HFFc6 (cell line): ENCODE results near the gene SNAP47. TPM values are rescaled to one million over a fixed set of nuclear protein-coding genes. Genes with fewer than 3 reads are reported as not detected.

Experiments
- DNase-seq: peaks from one replicate; pipeline ENCODE4 v3.0.0-alpha.2; 2018
- H3K27ac Mint-ChIP-seq: 2 replicates; pipeline ENCODE4 v1.8.0; 2020; ENCODE audit warnings: mild to moderate bottlenecking, mixed read lengths
- H3K27me3 Mint-ChIP-seq: 2 replicates; pipeline ENCODE4 v1.8.0; 2021; ENCODE audit warnings: mild to moderate bottlenecking, moderate library complexity, mixed read lengths; ENCODE audit not compliant: insufficient read depth
- H3K36me3 Mint-ChIP-seq: 2 replicates; pipeline ENCODE4 v1.8.0; 2021; ENCODE audit warnings: low read depth, mixed read lengths
- H3K4me1 Mint-ChIP-seq: 2 replicates; pipeline ENCODE4 v1.8.0; 2020; ENCODE audit warnings: low read depth, mixed read lengths
- H3K4me3 Mint-ChIP-seq: 2 replicates; pipeline ENCODE4 v1.8.0; 2020; ENCODE audit warnings: mild to moderate bottlenecking, moderate library complexity, mixed read lengths
- H3K9me3 Mint-ChIP-seq: 2 replicates; pipeline ENCODE4 v1.8.0; 2020; ENCODE audit warnings: mild to moderate bottlenecking, mixed read lengths
- total RNA-seq, 6 experiments: library from RNA; stranded (reverse); fragmentation: NEBNext Ultra II Directional; extraction: Animal tissue kit (Norgen Biotek cat#: 25700); gene quantifications; 2 replicates in 1 of 6; 3 replicates in 5 of 6; pipeline ENCODE4 v1.2.3, GENCODE V29; 2021
- TF ChIP-seq, protein P1 (sequence below): fragments of 200-600 bp; sonication (generic); IDR thresholded peaks from 2 replicates; pipeline ENCODE4 v1.5.0; 2021; ENCODE audit warnings: antibody characterized with exemption, mild to moderate bottlenecking

SNAP47 gene
- total RNA-seq, 6 experiments from 2014 or later, result 27.0 to 31.2 (median 30.4) TPM

DNA sequence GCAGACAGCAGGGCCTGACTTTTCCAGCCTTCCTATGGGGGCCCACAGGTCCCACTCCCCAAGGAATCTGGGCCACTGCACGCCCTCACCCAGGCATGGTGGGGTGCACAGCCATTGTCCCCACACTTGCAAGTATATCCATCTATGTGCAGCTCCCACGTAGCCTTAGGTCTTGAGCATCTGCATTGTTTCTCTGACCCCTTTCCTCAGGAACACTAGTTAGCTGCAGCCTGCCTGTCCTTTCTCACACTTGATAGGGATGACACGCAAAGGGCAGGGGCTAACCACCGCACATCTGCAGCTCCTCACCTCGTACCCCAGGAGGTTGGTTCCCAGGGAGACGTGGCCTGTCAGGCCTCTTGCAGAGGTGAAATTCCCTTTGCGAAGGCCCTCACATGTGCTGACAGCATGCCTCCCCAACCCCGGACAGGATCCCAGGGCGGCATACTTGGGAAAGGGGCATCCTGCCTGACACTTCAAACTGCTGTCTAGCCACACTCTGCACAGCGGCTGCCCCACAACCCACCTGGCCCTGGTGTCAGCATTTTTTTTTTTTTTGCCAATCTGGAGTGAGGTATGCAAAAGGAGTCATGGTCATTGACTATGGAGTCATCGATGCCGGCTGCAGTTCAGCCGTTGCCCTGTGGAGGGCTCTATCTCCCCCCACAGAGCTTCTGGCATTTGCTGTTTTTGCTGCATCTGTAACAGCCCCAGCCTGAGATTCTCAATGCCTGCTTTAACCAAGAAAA, 5.2 kb upstream of the SNAP47 start:
- TF ChIP-seq, protein P1, sequence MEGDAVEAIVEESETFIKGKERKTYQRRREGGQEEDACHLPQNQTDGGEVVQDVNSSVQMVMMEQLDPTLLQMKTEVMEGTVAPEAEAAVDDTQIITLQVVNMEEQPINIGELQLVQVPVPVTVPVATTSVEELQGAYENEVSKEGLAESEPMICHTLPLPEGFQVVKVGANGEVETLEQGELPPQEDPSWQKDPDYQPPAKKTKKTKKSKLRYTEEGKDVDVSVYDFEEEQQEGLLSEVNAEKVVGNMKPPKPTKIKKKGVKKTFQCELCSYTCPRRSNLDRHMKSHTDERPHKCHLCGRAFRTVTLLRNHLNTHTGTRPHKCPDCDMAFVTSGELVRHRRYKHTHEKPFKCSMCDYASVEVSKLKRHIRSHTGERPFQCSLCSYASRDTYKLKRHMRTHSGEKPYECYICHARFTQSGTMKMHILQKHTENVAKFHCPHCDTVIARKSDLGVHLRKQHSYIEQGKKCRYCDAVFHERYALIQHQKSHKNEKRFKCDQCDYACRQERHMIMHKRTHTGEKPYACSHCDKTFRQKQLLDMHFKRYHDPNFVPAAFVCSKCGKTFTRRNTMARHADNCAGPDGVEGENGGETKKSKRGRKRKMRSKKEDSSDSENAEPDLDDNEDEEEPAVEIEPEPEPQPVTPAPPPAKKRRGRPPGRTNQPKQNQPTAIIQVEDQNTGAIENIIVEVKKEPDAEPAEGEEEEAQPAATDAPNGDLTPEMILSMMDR, result peak; percentile 86
- DNase-seq, result peak; percentile 48
- Mint-ChIP-seq H3K4me1 (peaks cover 23% of the 10 kb centered on the region), H3K27me3 (peaks cover 13% of the 10 kb centered on the region), H3K9me3 (no peaks in the 10 kb centered on the region), H3K4me3 (no peak overlapping the region), H3K36me3 (no peaks in the 10 kb centered on the region; the same call in 1 of the 2 replicates), H3K27ac (no peak overlapping the region)

DNA sequence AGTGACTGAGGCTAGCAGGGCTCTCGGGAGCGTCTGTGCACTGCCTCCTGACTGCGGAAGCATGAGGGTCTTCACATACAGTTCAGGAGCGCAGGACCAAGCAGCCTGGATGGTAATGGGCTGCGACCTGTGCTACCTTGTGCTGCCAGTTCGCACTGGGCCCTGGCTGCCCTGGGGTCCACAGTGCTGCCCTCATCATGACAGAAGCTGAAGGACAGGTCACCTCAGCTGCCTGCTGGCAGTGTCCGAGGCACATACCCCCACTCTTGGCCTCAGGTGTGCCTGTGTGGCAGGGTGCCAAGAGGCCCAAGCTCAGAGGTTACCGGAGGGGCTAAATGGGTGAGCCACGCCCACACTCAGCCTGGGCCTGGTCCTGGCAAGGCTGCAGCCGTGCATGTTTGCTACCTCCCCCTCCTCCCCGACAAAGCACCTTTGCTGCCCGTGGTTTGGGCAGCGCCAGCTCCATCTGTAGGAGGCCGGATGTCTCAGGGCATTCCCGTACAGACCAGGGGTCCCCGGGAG, 4.5 kb upstream of the SNAP47 start:
- Mint-ChIP-seq H3K27ac (no peak overlapping the region), H3K4me3 (no peak overlapping the region), H3K9me3 (no peaks in the 10 kb centered on the region), H3K4me1 (peaks cover 23% of the 10 kb centered on the region), H3K36me3 (no peaks in the 10 kb centered on the region; the same call in 1 of the 2 replicates), H3K27me3 (peaks cover 13% of the 10 kb centered on the region)
- TF ChIP-seq, protein P1, result peak; percentile 59
- no peak for DNase-seq

- DNase-seq, result no peak
- Mint-ChIP-seq H3K27ac (no peak overlapping the region), H3K4me3 (no peak overlapping the region), H3K36me3 (no peaks in the 10 kb centered on the region; the same call in 1 of the 2 replicates), H3K27me3 (peaks cover 13% of the 10 kb centered on the region), H3K4me1 (peaks cover 23% of the 10 kb centered on the region), H3K9me3 (no peaks in the 10 kb centered on the region)
- TF ChIP-seq, protein P1, result no peak
Observed at GRCh38 chr1:227731241-227731677, 4.0 kb upstream of the SNAP47 start.

GRCh38 chr1:227731696-227732585, 3.3 kb upstream of the SNAP47 start:
- Mint-ChIP-seq H3K36me3 (no peaks in the 10 kb centered on the region; the same call in 1 of the 2 replicates), H3K4me1 (peaks cover 26% of the 10 kb centered on the region), H3K27me3 (peaks cover 8% of the 10 kb centered on the region), H3K4me3 (no peak overlapping the region), H3K27ac (no peak overlapping the region), H3K9me3 (no peaks in the 10 kb centered on the region)
- DNase-seq, result no peak
- TF ChIP-seq, protein P1, result no peak

- H3K9me3 Mint-ChIP-seq, result no peaks in the 10 kb centered on the region
- TF ChIP-seq, protein P1, result no peak
- DNase-seq, result no peak
- no peak overlapping the region for H3K27ac Mint-ChIP-seq
- peaks cover 8% of the 10 kb centered on the region for H3K27me3 Mint-ChIP-seq
- no peak overlapping the region for H3K4me3 Mint-ChIP-seq
- peaks cover 30% of the 10 kb centered on the region for H3K4me1 Mint-ChIP-seq
- no peaks in the 10 kb centered on the region; the same call in 1 of the 2 replicates for H3K36me3 Mint-ChIP-seq
Observed at GRCh38 chr1:227732586-227733308, 2.5 kb upstream of the SNAP47 start.
